Body of pancreas (tissue), 4 donors: Measurements from ENCODE around the gene CCDC120.

Experiments
- POLR2A ChIP-seq, 3 donors: fragments of 450-650 bp; IDR thresholded peaks; one replicate each; pipeline ENCODE4 v1.6.1; 2016; ENCODE audit warnings: antibody characterized with exemption in 3 of 3, mild to moderate bottlenecking in 2 of 3
- TF ChIP-seq, protein P1 (sequence below), 7 experiments: fragments of 450-650 bp in 4 of 7; fragments of 200-600 bp in 3 of 7; sonication (generic) in 3 of 7; IDR thresholded peaks; one replicate each; pipeline ENCODE4 v1.5.1; 2016 to 2019; ENCODE audit warnings: antibody characterized with exemption in 7 of 7

DNA sequence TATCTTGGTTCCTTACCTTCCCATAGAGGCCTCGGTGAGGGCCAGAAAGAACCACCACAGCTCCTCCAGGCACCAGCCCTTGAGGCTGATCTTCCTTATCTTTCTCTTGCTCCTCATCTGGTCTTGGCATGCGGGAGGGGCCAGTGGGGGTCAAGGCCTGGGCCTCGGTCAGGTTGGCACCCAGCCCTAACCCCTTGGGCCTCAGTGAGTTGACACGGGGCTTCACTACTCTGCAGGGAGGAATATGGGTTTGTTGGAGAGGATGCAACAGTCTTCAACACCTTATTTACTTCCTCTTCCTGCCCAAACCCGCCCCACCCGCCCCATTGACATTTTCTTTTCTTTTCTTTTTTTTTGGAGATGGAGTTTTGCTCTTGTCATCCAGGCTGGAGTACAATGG lies 58.8 kb downstream of the CCDC120 start:
- TF ChIP-seq, protein P1, sequence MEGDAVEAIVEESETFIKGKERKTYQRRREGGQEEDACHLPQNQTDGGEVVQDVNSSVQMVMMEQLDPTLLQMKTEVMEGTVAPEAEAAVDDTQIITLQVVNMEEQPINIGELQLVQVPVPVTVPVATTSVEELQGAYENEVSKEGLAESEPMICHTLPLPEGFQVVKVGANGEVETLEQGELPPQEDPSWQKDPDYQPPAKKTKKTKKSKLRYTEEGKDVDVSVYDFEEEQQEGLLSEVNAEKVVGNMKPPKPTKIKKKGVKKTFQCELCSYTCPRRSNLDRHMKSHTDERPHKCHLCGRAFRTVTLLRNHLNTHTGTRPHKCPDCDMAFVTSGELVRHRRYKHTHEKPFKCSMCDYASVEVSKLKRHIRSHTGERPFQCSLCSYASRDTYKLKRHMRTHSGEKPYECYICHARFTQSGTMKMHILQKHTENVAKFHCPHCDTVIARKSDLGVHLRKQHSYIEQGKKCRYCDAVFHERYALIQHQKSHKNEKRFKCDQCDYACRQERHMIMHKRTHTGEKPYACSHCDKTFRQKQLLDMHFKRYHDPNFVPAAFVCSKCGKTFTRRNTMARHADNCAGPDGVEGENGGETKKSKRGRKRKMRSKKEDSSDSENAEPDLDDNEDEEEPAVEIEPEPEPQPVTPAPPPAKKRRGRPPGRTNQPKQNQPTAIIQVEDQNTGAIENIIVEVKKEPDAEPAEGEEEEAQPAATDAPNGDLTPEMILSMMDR (IDR thresholded peaks at IDR 0.05) = no peak
- TF ChIP-seq POLR2A (IDR thresholded peaks at IDR 0.05) = no peak
